Measurements from ENCODE around the gene SH3BP5L.

DNA sequence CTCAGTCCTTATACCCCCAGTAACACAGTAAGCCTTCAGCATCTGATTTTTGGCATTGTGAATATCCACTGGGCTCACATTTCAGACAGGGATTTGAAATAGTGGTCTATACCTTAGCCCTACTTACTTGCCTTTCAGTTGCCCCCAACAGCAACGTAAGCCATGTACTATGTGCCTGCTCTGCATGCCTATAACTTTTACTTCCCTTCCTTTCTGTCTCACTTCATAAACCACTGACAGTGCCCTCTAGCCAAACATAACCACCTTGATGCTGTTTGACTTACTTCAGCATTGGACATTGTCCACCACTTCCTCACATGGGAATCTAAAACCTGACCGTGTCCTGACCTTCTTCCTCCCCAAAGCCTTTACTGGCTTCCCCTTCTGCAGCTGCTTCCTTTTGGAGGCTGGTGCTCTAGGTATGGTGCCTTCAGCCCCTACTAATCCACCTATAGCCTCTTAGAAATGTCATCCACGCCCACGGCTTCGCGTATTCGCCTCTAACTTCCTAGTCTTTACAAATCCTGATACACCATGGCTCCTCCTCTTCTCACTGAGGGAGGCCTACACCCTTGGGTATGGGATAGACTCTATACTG is 8.7 kb upstream of the SH3BP5L start:
- TF ChIP-seq TAF1 (IDR thresholded peaks at IDR 0.05; ENCODE audit: borderline replicate concordance, insufficient read depth, low read length) (no peak), POLR2AphosphoS5 (IDR thresholded peaks at IDR 0.05; ENCODE audit: low read depth, low read length) (no peak), SIN3A (IDR thresholded peaks at IDR 0.05; ENCODE audit: borderline replicate concordance, insufficient read depth, low read length) (no peak), FOXP2 (optimal IDR thresholded peaks at IDR 0.05; ENCODE audit: borderline replicate concordance, extremely low read depth, extremely low read length, insufficient read depth) (no peak)
- TF ChIP-seq, protein P1, sequence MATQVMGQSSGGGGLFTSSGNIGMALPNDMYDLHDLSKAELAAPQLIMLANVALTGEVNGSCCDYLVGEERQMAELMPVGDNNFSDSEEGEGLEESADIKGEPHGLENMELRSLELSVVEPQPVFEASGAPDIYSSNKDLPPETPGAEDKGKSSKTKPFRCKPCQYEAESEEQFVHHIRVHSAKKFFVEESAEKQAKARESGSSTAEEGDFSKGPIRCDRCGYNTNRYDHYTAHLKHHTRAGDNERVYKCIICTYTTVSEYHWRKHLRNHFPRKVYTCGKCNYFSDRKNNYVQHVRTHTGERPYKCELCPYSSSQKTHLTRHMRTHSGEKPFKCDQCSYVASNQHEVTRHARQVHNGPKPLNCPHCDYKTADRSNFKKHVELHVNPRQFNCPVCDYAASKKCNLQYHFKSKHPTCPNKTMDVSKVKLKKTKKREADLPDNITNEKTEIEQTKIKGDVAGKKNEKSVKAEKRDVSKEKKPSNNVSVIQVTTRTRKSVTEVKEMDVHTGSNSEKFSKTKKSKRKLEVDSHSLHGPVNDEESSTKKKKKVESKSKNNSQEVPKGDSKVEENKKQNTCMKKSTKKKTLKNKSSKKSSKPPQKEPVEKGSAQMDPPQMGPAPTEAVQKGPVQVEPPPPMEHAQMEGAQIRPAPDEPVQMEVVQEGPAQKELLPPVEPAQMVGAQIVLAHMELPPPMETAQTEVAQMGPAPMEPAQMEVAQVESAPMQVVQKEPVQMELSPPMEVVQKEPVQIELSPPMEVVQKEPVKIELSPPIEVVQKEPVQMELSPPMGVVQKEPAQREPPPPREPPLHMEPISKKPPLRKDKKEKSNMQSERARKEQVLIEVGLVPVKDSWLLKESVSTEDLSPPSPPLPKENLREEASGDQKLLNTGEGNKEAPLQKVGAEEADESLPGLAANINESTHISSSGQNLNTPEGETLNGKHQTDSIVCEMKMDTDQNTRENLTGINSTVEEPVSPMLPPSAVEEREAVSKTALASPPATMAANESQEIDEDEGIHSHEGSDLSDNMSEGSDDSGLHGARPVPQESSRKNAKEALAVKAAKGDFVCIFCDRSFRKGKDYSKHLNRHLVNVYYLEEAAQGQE (IDR thresholded peaks at IDR 0.05; ENCODE audit: insufficient read depth in 1 of 2, low read depth in 2 of 2, low read length in 2 of 2): no peak
